Activated CD4-positive, alpha-beta T cell treated with anti-CD3 and anti-CD28 coated beads, Interleukin-2, Interleukin-4, amounts not matched to agents 100 ng/mL and 50 ng/mL, durations not matched to agents 16 hours and 8 hours (primary cell): ENCODE data around the gene ZBTB46.
A peak's percentile ranks its signal among the peaks of the same experiment; 100 is the strongest.
"Not testable (repeated sequence)": the region's sequence is repeated elsewhere in the genome, so short reads cannot be mapped to it uniquely, and the experiment has no call there.

ENCODE experiments used
- DNase-seq: peaks from one replicate; pipeline ENCODE4 v3.0.0-alpha.2; 2020; ENCODE audit warnings: low spot score

Gene ZBTB46

GRCh38 chr20:63830841-63831588, at the start of gene ZBTB46:
TSS of gene ZBTB46 (minus strand) at chr20:63831264. CDS start at chr20:63790757, 40,507 bp downstream.
- peak; percentile 25 for DNase-seq

- DNase-seq = no peak
These were observed 48.0 kb upstream of the ZBTB46 start for GRCh38 chr20:63878899-63879663.

GRCh38 chr20:63877755-63878470, 46.8 kb upstream of the ZBTB46 start:
- no peak for DNase-seq

GRCh38 chr20:63876489-63877036, 45.5 kb upstream of the ZBTB46 start:
- no peak for DNase-seq

GRCh38 chr20:63874241-63874640, 43.2 kb upstream of the ZBTB46 start:
- not testable (repeated sequence) for DNase-seq

- DNase-seq = peak; percentile 84
These were observed 42.5 kb upstream of the ZBTB46 start for GRCh38 chr20:63873477-63873971.

GRCh38 chr20:63868264-63868663, 37.2 kb upstream of the ZBTB46 start:
- no peak for DNase-seq

- DNase-seq = not testable (repeated sequence)
These were observed 36.0 kb upstream of the ZBTB46 start for GRCh38 chr20:63867042-63867441.

- peak; percentile 99 for DNase-seq
These were observed 34.0 kb upstream of the ZBTB46 start, which contains the start of gene TPD52L2 for GRCh38 chr20:63864978-63865640. TSS of gene TPD52L2 (plus strand) at chr20:63865270. CDS start at chr20:63865366, 96 bp downstream.

GRCh38 chr20:63864545-63864977, 33.5 kb upstream of the ZBTB46 start:
- no peak for DNase-seq

- peak; percentile 85 for DNase-seq
These were observed 32.9 kb upstream of the ZBTB46 start for GRCh38 chr20:63863798-63864544.

GRCh38 chr20:63863021-63863797, 32.1 kb upstream of the ZBTB46 start:
- DNase-seq = no peak

- DNase-seq = no peak
These were observed 31.2 kb upstream of the ZBTB46 start for GRCh38 chr20:63861981-63862901.

GRCh38 chr20:63861365-63861934, 30.4 kb upstream of the ZBTB46 start, which contains the start of gene ABHD16B:
TSS of gene ABHD16B (plus strand) at chr20:63861498. CDS start at chr20:63861541, 43 bp downstream.
- DNase-seq = no peak

GRCh38 chr20:63860325-63861051, 29.4 kb upstream of the ZBTB46 start:
- no peak for DNase-seq

- no peak for DNase-seq
These were observed 28.2 kb upstream of the ZBTB46 start for GRCh38 chr20:63859166-63859699.
